GM12864 (cell line): ENCODE measurements around the gene FOSL2.

Experiments
- DNase-seq: peaks from one replicate; pipeline ENCODE4 v3.0.0-alpha.2; 2011; ENCODE audit warnings: low read depth
- H3K4me3 ChIP-seq: 2 replicates; pipeline ENCODE4 v1.5.1; 2011; ENCODE audit warnings: mild to moderate bottlenecking, low read depth, low read length, control low read depth
- TF ChIP-seq, protein P1 (sequence below): IDR thresholded peaks from 2 replicates; pipeline ENCODE4 v1.5.1; 2011; ENCODE audit warnings: low read depth, mild to moderate bottlenecking, moderate library complexity, low read length, control low read depth, inconsistent platforms; ENCODE audit errors: missing control alignments

The FOSL2 gene

DNA sequence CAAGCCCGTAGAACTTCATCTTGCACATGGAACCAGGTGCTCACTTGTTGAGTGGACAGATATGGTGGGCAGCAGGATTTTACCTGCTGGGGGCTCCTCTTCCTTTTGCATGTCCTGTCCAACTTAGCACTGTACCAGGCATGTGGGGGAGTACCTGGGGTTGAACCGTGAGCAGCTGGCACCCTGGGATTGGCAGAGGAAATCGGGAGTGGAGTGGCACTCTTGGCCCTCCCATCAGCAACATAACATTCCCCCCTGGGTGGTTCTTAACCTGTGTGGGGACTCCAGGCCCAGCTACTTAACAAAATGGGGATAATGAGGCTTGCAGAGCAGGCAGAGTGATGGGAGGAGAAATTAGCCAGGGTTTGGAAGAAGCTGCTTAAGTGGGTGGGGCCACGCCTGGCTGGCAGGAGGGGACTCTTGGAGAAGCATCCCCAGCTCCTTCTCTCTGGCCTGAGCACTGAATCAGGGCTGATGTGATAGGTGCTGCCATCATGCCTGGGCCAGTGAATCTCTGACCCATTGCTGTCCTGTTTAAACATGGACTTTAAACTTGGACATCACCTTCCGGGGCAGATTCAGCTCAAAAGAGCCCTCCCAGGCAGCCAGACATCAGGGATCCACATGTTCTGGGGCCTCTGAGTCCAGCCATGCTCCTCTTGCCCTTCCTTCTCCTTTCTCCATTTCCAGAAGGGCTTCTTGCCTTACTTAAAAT is 15.5 kb downstream of the FOSL2 start:
- DNase-seq: no peak
- no peak overlapping the region for H3K4me3 ChIP-seq
- TF ChIP-seq, protein P1, sequence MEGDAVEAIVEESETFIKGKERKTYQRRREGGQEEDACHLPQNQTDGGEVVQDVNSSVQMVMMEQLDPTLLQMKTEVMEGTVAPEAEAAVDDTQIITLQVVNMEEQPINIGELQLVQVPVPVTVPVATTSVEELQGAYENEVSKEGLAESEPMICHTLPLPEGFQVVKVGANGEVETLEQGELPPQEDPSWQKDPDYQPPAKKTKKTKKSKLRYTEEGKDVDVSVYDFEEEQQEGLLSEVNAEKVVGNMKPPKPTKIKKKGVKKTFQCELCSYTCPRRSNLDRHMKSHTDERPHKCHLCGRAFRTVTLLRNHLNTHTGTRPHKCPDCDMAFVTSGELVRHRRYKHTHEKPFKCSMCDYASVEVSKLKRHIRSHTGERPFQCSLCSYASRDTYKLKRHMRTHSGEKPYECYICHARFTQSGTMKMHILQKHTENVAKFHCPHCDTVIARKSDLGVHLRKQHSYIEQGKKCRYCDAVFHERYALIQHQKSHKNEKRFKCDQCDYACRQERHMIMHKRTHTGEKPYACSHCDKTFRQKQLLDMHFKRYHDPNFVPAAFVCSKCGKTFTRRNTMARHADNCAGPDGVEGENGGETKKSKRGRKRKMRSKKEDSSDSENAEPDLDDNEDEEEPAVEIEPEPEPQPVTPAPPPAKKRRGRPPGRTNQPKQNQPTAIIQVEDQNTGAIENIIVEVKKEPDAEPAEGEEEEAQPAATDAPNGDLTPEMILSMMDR: no peak

DNA sequence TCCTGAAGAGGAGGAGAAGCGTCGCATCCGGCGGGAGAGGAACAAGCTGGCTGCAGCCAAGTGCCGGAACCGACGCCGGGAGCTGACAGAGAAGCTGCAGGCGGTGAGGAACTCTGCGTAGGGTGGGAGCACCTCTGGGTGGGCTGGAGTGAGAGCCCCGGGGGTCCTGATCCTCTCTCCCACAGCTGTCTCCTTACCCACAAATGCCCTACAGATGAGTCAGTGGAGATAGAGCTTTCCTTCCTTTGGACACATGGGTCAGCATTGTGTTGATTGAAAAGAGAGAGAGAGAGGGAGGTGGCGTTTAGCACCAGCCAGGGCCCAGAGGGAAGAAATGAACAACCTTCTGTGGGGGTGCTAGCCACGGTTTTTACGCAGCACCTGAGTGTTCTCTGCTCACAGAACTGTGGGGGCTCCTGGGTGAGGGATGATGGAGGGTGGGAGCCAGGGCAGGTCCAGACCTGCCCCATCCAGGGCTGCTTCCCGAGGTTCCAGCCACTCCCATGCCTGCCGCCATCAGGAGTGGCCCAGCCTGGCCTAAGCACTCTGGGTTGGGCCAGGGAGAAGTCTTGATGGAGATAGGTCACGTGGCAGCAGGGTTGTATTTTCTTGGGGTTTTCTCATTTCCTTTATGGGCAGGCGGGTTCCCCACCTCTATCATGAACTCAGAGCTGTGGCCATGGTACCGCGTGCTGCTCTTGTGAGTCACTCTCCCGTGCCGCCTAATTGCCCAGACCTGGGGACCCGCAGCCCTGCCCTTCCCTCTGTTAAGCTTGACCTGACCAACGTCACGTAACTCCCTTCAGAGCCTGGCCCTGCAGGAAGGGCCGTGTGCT is 16.3 kb downstream of the FOSL2 start:
- TF ChIP-seq, protein P1: no peak
- DNase-seq: no peak

DNA sequence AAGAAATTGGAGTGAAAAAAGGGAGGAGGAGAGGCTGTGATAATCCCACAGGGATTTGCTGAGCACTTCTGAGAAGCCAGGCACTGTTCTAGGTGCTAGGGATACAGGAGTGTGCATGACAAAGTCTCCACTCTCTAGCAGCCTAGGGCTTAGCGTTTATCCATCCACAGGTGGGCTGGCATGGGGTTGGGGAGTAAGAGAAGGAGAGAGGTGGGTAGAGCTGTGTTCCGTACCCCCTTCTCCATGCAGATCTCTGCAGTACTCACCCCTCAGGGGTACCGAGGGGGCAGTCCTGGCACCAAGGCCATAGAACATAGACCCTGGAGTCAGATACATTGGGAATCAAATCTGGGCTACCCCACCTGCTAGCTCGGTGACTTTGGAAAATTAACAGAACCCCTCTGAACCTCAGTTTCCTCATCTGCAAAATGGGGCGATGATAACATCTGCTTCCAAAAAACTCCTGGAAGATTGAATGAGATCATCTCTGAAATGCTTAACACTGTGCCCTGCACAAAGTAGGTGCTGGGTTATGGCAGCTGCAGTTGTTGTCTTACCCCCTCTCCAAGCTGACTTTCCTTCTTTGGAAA is 18.6 kb downstream of the FOSL2 start:
- no peak for DNase-seq
- H3K4me3 ChIP-seq: no peak overlapping the region
- TF ChIP-seq, protein P1: no peak

More for the DNA sequence above, 16.3 kb downstream of the FOSL2 start:
- H3K4me3 ChIP-seq: no peak overlapping the region

DNA sequence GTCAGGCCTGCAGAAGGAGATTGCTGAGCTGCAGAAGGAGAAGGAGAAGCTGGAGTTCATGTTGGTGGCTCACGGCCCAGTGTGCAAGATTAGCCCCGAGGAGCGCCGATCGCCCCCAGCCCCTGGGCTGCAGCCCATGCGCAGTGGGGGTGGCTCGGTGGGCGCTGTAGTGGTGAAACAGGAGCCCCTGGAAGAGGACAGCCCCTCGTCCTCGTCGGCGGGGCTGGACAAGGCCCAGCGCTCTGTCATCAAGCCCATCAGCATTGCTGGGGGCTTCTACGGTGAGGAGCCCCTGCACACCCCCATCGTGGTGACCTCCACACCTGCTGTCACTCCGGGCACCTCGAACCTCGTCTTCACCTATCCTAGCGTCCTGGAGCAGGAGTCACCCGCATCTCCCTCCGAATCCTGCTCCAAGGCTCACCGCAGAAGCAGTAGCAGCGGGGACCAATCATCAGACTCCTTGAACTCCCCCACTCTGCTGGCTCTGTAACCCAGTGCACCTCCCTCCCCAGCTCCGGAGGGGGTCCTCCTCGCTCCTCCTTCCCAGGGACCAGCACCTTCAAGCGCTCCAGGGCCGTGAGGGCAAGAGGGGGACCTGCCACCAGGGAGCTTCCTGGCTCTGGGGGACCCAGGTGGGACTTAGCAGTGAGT is 19.4 kb downstream of the FOSL2 start:
- TF ChIP-seq, protein P1: no peak
- no peak overlapping the region for H3K4me3 ChIP-seq
- no peak for DNase-seq

DNA sequence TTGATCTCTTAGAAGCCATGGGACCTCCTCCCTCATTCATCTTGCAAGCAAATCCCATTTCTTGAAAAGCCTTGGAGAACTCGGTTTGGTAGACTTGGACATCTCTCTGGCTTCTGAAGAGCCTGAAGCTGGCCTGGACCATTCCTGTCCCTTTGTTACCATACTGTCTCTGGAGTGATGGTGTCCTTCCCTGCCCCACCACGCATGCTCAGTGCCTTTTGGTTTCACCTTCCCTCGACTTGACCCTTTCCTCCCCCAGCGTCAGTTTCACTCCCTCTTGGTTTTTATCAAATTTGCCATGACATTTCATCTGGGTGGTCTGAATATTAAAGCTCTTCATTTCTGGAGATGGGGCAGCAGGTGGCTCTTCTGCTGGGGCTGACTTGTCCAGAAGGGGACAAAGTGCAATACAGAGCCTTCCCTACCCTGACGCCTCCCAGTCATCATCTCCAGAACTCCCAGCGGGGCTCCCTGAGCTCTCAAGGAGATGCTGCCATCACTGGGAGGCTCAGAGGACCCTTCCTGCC is 20.0 kb downstream of the FOSL2 start:
- DNase-seq: no peak
- H3K4me3 ChIP-seq: no peak overlapping the region
- TF ChIP-seq, protein P1: no peak

DNA sequence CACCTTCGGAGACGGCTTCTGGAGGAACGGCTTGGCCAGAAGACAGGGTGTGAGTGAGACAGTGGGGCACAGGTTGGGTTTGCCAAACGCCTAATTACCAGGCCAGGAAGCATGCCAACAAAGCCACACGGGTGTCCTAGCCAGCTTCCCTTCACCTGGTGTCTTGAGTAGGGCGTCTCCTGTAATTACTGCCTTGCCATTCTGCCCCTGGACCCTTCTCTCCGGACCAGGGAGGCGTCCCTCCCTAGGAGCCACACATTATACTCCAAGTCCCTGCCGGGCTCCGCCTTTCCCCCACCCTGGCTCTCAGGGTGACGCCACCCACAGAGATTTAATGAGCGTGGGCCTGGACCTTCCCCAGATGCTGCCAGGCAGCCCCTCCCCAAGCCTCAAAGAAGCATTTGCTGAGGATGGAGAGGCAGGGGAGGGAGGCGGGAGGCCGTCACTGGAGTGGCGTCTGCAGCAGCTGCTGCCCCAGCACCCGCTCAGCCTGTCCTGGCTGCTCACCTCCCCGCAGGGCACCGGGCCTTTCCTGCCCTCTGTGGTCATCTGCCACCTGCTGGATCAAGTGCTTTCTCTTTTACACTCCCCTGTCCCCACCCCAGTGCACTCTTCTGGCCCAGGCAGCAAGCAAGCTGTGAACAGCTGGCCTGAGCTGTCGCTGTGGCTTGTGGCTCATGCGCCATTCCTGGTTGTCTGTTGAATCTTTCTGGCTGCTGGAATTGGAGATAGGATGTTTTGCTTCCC is 20.7 kb downstream of the FOSL2 start:
- TF ChIP-seq, protein P1: no peak
- no peak overlapping the region for H3K4me3 ChIP-seq
- no peak for DNase-seq
